Tongue (tissue), 2 donors: ENCODE results near the gene COL4A5. TPM values are rescaled to one million over a fixed set of nuclear protein-coding genes. Genes with fewer than 3 reads are reported as not detected.
"Not testable (repeated sequence)": the region's sequence is repeated elsewhere in the genome, so short reads cannot be mapped to it uniquely, and the experiment has no call there.

Source experiments
- DNase-seq: peaks from one replicate; pipeline ENCODE4 v3.0.0-alpha.2; 2015
- total RNA-seq: library from RNA; depleted of rRNA; stranded (reverse); fragments of >200 nt; gene quantifications from one replicate; pipeline ENCODE4 v1.2.3, GENCODE V29; 2014

The COL4A5 gene
- 65.5 TPM for total RNA-seq

- peak; percentile 84 for DNase-seq
Measured at GRCh38 chrX:108439426-108439942, at the start of gene COL4A5. COL4A5 (plus strand) TSS chrX:108439838; CDS start chrX:108440126, 288 bp downstream.

GRCh38 chrX:108390976-108391717 lies 48.5 kb upstream of the COL4A5 start:
- DNase-seq, result not testable (repeated sequence)

GRCh38 chrX:108396188-108396891 lies 43.3 kb upstream of the COL4A5 start:
- no peak for DNase-seq

GRCh38 chrX:108396986-108397385 lies 42.7 kb upstream of the COL4A5 start:
- no peak for DNase-seq

- DNase-seq, result no peak
Measured at GRCh38 chrX:108397627-108398391, 41.8 kb upstream of the COL4A5 start.

GRCh38 chrX:108399418-108400165 lies 40.0 kb upstream of the COL4A5 start:
- peak; percentile 8 for DNase-seq

GRCh38 chrX:108412783-108413182 lies 26.9 kb upstream of the COL4A5 start:
- no peak for DNase-seq

GRCh38 chrX:108415146-108415545 lies 24.5 kb upstream of the COL4A5 start:
- DNase-seq, result no peak

- no peak for DNase-seq
Measured at GRCh38 chrX:108415891-108416290, 23.7 kb upstream of the COL4A5 start.

- DNase-seq, result no peak
Measured at GRCh38 chrX:108417257-108417656, 22.4 kb upstream of the COL4A5 start.

- no peak for DNase-seq
Measured at GRCh38 chrX:108419401-108419800, 20.2 kb upstream of the COL4A5 start.

- no peak for DNase-seq
Measured at GRCh38 chrX:108420481-108420880, 19.2 kb upstream of the COL4A5 start.

- DNase-seq, result no peak
Measured at GRCh38 chrX:108426262-108426661, 13.4 kb upstream of the COL4A5 start.

GRCh38 chrX:108435261-108435660 lies 4.4 kb upstream of the COL4A5 start:
- no peak for DNase-seq

GRCh38 chrX:108437349-108438109 lies 2.1 kb upstream of the COL4A5 start:
- no peak for DNase-seq

- DNase-seq, result peak; percentile 14
Measured at GRCh38 chrX:108438110-108438623, 1.5 kb upstream of the COL4A5 start, which contains the start of gene COL4A6. COL4A6 (minus strand) TSS chrX:108438422; CDS start chrX:108438196, 226 bp downstream.

- peak; percentile 43 for DNase-seq
Measured at GRCh38 chrX:108439961-108440696, 491 bp downstream of the COL4A5 start.

GRCh38 chrX:108442901-108443464 lies 3.3 kb downstream of the COL4A5 start:
- no peak for DNase-seq

GRCh38 chrX:108447303-108447702 lies 7.7 kb downstream of the COL4A5 start:
- DNase-seq, result no peak

- no peak for DNase-seq
Measured at GRCh38 chrX:108453841-108454240, 14.2 kb downstream of the COL4A5 start.
